GM10248 (cell line): ENCODE measurements around the gene SYNE1.

Experiments
- CTCF ChIA-PET: fragments of 300-600 bp; sonication (Branson Sonifier 250); formaldehyde crosslinking; extraction: SDS; loops from one replicate; lab custom pipeline; 2021; ENCODE audit warnings: antibody characterized with exemption; lab: Yijun Ruan, JAX
- POLR2A ChIA-PET: fragments of 350-650 bp; sonication (Branson Sonifier 250); formaldehyde crosslinking; extraction: SDS; loops from one replicate; lab custom pipeline; 2020; ENCODE audit warnings: antibody characterized with exemption; lab: Yijun Ruan, JAX
- DNase-seq: peaks from one replicate; pipeline ENCODE4 v3.0.0; 2012; ENCODE audit errors: extremely low spot score
- CTCF ChIP-seq: IDR thresholded peaks from 2 replicates; pipeline ENCODE4 v1.5.1; 2012; ENCODE audit warnings: mild to moderate bottlenecking, low read depth; ENCODE audit errors: extremely low read depth, missing control alignments, control extremely low read depth

SYNE1 gene

GRCh38 chr6:152402791-152403190 is 234.4 kb downstream of the SYNE1 start:
- ChIA-PET POLR2A (no interaction called here), CTCF (interaction anchor here (1.0 kb wide), 1 partner anchor 10 kb away, joined by 4 read pairs; no protein-coding TSS in a partner anchor)
- DNase-seq: no peak
- no peak for TF ChIP-seq CTCF

DNA sequence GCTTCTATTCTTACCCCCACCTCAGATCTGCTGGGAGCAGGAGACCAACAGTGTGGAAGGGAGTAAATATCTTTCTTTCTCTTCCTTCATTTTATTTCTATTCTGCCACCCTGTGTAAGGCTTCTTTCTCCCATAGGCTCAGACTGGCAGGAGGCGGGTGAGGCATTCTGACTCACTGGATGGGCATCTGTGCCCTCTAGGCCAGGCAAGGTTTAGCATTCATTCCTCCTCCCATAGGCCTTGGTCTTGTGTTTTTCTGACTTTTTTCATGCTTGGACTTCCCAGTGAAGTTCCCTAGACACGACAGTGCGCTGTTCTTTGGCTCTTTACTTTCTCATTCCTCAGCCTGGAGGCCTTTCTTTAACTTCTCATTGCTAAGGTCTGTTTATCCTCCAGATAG is 235.2 kb downstream of the SYNE1 start:
- DNase-seq: no peak
- no peak for TF ChIP-seq CTCF
- ChIA-PET POLR2A (no interaction called here), CTCF (no interaction called here)

DNA sequence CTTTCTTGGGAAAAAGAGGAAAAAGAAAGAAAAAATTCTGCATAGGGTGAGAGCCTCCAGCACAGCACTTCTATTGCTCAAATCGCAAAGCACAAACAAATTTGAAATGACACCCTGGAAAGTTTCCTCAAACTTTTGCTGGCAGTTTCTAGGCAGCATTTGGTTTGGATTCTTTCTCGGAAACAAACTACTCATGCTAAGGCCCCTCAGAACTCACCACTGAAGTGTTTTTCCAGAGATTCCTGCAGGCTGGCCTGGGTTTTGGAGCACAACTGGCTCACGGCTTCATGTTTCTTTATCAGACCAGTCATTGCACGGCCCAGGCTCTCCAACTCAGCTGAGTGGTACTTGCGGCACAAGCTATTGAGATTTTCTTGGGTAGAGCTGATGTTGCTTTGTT is 237.8 kb downstream of the SYNE1 start:
- no peak for DNase-seq
- POLR2A ChIA-PET: no interaction called here
- TF ChIP-seq CTCF: no peak

GRCh38 chr6:152398993-152399392 is 238.2 kb downstream of the SYNE1 start:
- ChIA-PET CTCF (interaction anchor here (1.2 kb wide), 1 partner anchor 86 kb away, joined by 3 read pairs; no protein-coding TSS in a partner anchor), POLR2A (no interaction called here)
- no peak for TF ChIP-seq CTCF
- no peak for DNase-seq

More for the DNA sequence above, 237.8 kb downstream of the SYNE1 start:
- CTCF ChIA-PET: no interaction called here

DNA sequence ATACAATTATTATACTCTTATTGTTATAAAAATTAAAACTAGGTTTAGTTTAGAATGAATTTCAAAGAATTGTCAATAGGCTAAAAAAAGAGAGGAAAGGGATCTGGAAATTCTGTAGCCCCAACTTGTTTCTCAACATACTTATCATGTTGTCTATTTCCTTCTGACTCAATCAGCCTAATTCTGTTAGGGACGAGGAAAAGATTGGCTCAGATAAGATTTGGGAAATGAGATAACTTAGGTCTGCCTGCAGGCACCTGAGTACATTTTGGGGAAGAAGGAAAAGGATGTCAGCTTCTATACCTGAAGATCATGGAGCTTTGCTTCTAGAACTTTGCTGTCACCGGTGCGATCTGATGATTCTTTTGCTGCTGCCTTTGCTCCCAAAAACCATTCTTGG is 238.8 kb downstream of the SYNE1 start:
- POLR2A ChIA-PET: no interaction called here
- no peak for DNase-seq
- CTCF ChIA-PET: interaction anchor here (1.2 kb wide), 1 partner anchor 86 kb away, joined by 3 read pairs; no protein-coding TSS in a partner anchor
- no peak for TF ChIP-seq CTCF

DNA sequence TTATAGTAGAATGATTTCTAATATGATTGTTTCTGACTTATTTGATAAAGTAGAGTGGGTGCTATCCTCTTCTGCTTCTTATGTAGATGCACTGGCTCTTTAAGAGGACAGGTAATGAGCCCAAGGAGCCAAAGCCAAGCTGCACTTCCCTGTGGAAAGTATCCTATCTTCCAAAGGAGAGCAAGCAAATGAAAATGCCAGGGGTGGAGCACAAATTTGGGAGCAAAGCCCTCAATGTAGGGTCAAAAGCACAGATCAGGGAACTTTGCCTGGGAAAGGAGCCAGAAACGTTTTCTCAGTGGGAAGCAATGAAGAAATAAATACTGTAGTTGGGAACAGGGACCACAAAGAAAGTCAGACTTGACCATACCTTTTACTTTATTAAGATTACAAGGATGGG is 242.9 kb downstream of the SYNE1 start:
- ChIA-PET CTCF (no interaction called here), POLR2A (no interaction called here)
- no peak for TF ChIP-seq CTCF

More for the DNA sequence above, 242.9 kb downstream of the SYNE1 start:
- DNase-seq: no peak
